Keratinocyte (primary cell): ENCODE data around the gene TEDC2. TPM values are rescaled to one million over a fixed set of nuclear protein-coding genes. Genes with fewer than 3 reads are reported as not detected.

Experiments
- DNase-seq: peaks from one replicate; pipeline ENCODE4 v3.0.0-alpha.2; 2011; ENCODE audit warnings: low read depth, missing footprints, low spot score
- FAIRE-seq: peaks from 2 replicates; lab custom pipeline; 2011; peaks lifted over from hg19 to GRCh38; lab: Jason Lieb, UNC
- H2AFZ ChIP-seq: 2 replicates; pipeline ENCODE4 v1.6.0; 2012; ENCODE audit warnings: low read length, control low read depth, inconsistent platforms; ENCODE audit not compliant: control insufficient read depth
- H3K27ac ChIP-seq: 2 replicates; pipeline ENCODE4 v1.5.1; 2011; ENCODE audit warnings: low read length; ENCODE audit not compliant: control insufficient read depth, insufficient read depth
- H3K27me3 ChIP-seq: 3 replicates; pipeline ENCODE4 v1.6.0; 2011; ENCODE audit warnings: low read length; ENCODE audit not compliant: control insufficient read depth, insufficient read depth; ENCODE audit errors: extremely low read depth
- H3K36me3 ChIP-seq, 2 experiments: 2 replicates in 1 of 2; 3 replicates in 1 of 2; pipeline ENCODE4 v1.5.1; 2011; ENCODE audit warnings: low read length in 2 of 2, mild to moderate bottlenecking in 1 of 2; ENCODE audit not compliant: control insufficient read depth in 2 of 2, insufficient read depth in 2 of 2; ENCODE audit errors: extremely low read depth in 1 of 2
- H3K4me1 ChIP-seq: 3 replicates; pipeline ENCODE4 v1.5.1; 2011; ENCODE audit warnings: low read length; ENCODE audit not compliant: control insufficient read depth, insufficient read depth; ENCODE audit errors: extremely low read depth
- H3K4me2 ChIP-seq: 3 replicates; pipeline ENCODE4 v1.6.0; 2011; ENCODE audit warnings: low read depth, low read length; ENCODE audit not compliant: control insufficient read depth, insufficient read depth; ENCODE audit errors: extremely low read depth
- H3K4me3 ChIP-seq, 3 experiments: fragments of 200-600 bp in 1 of 3; sonication (generic) in 1 of 3; 2 replicates in 2 of 3; 3 replicates in 1 of 3; pipeline ENCODE4 v1.5.1; 2011 to 2016; ENCODE audit warnings: low read length in 3 of 3, mild to moderate bottlenecking in 3 of 3, control low read depth in 2 of 3, inconsistent platforms in 1 of 3, low read depth in 1 of 3, mixed read lengths in 1 of 3, mixed run types in 1 of 3, moderate library complexity in 1 of 3; ENCODE audit not compliant: control insufficient read depth in 2 of 3, insufficient read depth in 2 of 3; ENCODE audit errors: extremely low read depth in 1 of 3
- H3K79me2 ChIP-seq: 2 replicates; pipeline ENCODE4 v1.6.0; 2012; ENCODE audit warnings: low read length; ENCODE audit not compliant: control insufficient read depth, insufficient read depth
- H3K9ac ChIP-seq: 3 replicates; pipeline ENCODE4 v1.6.0; 2011; ENCODE audit warnings: low read length; ENCODE audit not compliant: control insufficient read depth, insufficient read depth; ENCODE audit errors: extremely low read depth
- H3K9me1 ChIP-seq: 3 replicates; pipeline ENCODE4 v1.6.0; 2011; ENCODE audit warnings: low read length; ENCODE audit not compliant: control insufficient read depth, insufficient read depth; ENCODE audit errors: extremely low read depth
- H3K9me3 ChIP-seq: 2 replicates; pipeline ENCODE4 v1.5.1; 2012; ENCODE audit warnings: low read depth, low read length; ENCODE audit not compliant: control insufficient read depth
- H4K20me1 ChIP-seq: 3 replicates; pipeline ENCODE4 v1.6.0; 2011; ENCODE audit warnings: low read length; ENCODE audit not compliant: control insufficient read depth, insufficient read depth; ENCODE audit errors: extremely low read depth
- EZH2 ChIP-seq: IDR thresholded peaks from one replicate; pipeline ENCODE4 v1.6.1; 2012; ENCODE audit warnings: inconsistent platforms, mild to moderate bottlenecking, low read length, moderate library complexity
- dilution Hi-C: fragments of 300-500 bp; cut with MboI; formaldehyde crosslinking; loops from one replicate; pipeline ENCODE4 v1.7.0; 2020; ENCODE audit warnings: low sequenced_read_pairs; ENCODE audit not compliant: extremely low pct_ligation_motif_present
- polyA plus RNA-seq, 5 experiments: library from polyadenylated mRNA; depleted of rRNA in 3 of 5; stranded (reverse) in 3 of 5; stranded (forward) in 1 of 5; unstranded in 1 of 5; fragments of >200 nt; gene quantifications; 1 replicate in 1 of 5; 2 replicates in 3 of 5; 3 replicates in 1 of 5; pipeline versions ENCODE4 v1.2.1 to v1.2.3, GENCODE V29; 2011 to 2012; ENCODE audit warnings: missing spikeins in 2 of 5, low read depth in 1 of 5, low replicate concordance in 1 of 5
- TF ChIP-seq, protein P1 (sequence below), 3 experiments: IDR thresholded peaks in 1 of 3; conservative IDR thresholded peaks in 1 of 3; optimal IDR thresholded peaks in 1 of 3; 2 replicates in 2 of 3; 3 replicates in 1 of 3; pipeline versions ENCODE3 to v1.5.1; 2011; ENCODE audit warnings: low read length in 3 of 3, mild to moderate bottlenecking in 3 of 3, moderate library complexity in 2 of 3, control low read depth in 1 of 3, inconsistent platforms in 1 of 3; ENCODE audit not compliant: insufficient read depth in 2 of 3; ENCODE audit errors: extremely low read depth in 1 of 3

The TEDC2 gene
- polyA plus RNA-seq, 1 donor (not counting 4 experiments of a cell fraction or from before 2014, with no cell fraction given): 2.7 TPM

DNA sequence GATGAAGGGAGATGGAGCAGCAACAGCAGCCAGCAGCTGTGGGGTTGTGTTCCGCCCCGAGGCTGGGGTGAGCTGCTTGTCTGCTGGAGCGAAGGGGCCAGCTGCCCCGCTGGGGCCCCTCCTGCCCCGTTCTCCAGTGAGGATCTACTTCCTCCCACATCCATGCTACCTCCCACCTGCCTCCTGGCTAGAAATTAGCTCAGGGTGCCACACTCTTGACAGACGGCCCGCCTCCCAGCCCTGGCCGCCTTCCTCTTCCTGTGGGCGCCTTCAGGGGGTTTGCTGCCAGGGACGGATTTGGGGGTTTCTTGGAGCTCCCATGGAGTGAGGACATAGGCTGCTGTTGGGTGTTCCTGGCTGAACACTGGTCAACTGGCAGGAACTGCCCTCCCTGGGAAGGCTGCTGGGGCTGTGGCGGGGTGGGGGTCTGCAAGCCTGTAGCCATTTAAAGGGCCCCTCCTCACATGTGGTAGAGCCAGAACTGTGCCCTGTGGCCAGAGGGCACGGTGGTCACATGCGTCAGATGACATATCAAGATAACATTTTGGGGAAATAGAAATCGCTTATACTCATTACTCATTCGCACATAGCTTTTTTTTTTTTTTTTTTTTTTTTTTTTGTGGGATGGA lies 28.1 kb downstream of the TEDC2 start:
- DNase-seq (no peak), FAIRE-seq (no peak)
- H3K4me3 ChIP-seq: no peak overlapping the region
- no peaks in the 10 kb centered on the region for H3K36me3 ChIP-seq
- H3K9me3 ChIP-seq: no peaks in the 10 kb centered on the region
- dilution Hi-C loops: no loop called here
- no peak overlapping the region for H2AFZ ChIP-seq
- H4K20me1 ChIP-seq: peaks cover 3% of the 10 kb centered on the region
- H3K9me1 ChIP-seq: no peaks in the 10 kb centered on the region
- TF ChIP-seq EZH2: no peak
- TF ChIP-seq, protein P1, sequence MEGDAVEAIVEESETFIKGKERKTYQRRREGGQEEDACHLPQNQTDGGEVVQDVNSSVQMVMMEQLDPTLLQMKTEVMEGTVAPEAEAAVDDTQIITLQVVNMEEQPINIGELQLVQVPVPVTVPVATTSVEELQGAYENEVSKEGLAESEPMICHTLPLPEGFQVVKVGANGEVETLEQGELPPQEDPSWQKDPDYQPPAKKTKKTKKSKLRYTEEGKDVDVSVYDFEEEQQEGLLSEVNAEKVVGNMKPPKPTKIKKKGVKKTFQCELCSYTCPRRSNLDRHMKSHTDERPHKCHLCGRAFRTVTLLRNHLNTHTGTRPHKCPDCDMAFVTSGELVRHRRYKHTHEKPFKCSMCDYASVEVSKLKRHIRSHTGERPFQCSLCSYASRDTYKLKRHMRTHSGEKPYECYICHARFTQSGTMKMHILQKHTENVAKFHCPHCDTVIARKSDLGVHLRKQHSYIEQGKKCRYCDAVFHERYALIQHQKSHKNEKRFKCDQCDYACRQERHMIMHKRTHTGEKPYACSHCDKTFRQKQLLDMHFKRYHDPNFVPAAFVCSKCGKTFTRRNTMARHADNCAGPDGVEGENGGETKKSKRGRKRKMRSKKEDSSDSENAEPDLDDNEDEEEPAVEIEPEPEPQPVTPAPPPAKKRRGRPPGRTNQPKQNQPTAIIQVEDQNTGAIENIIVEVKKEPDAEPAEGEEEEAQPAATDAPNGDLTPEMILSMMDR (optimal IDR thresholded peaks at IDR 0.05 in 1 of 3, IDR thresholded peaks at IDR 0.05 in 1 of 3, conservative IDR thresholded peaks at IDR 0.05 in 1 of 3; ENCODE audit: extremely low read depth in 1 of 3, insufficient read depth in 2 of 3, low read length in 3 of 3): no peak
- H3K79me2 ChIP-seq: no peaks in the 10 kb centered on the region
- H3K9ac ChIP-seq: no peak overlapping the region
- H3K4me2 ChIP-seq: no peak overlapping the region
- no peak overlapping the region for H3K27ac ChIP-seq
- no peaks in the 10 kb centered on the region for H3K27me3 ChIP-seq
- peaks cover 3% of the 10 kb centered on the region for H3K4me1 ChIP-seq

DNA sequence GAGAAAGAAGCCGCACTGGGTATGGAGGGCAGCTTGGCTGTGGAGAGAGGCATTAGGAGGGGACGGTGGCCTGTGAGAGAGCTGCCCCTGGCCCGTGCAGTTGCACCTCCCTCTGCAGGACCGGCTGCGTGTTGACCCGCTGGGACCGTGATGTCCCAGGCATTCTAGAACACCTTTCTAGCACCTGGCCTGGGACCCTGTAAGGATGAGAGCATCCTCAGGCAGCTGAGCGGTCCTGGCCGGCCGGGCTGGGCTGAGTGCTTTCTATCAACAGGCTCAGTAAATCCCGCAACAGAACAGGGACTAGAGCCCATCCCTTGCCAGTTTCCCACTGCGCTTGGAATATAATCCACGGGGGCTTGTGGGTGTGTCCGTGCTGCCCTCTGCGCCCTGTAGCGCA lies 29.7 kb downstream of the TEDC2 start:
- Histone ChIP-seq H4K20me1 (peaks cover 3% of the 10 kb centered on the region), H3K9me1 (no peaks in the 10 kb centered on the region), H3K4me1 (peaks cover 3% of the 10 kb centered on the region), H3K36me3 (no peaks in the 10 kb centered on the region), H3K4me3 (no peak overlapping the region), H3K27me3 (no peaks in the 10 kb centered on the region), H3K27ac (no peak overlapping the region), H3K9me3 (no peaks in the 10 kb centered on the region), H3K4me2 (no peak overlapping the region), H3K79me2 (no peaks in the 10 kb centered on the region), H2AFZ (no peak overlapping the region), H3K9ac (no peak overlapping the region)
- TF ChIP-seq, protein P1 (optimal IDR thresholded peaks at IDR 0.05 in 1 of 3, IDR thresholded peaks at IDR 0.05 in 1 of 3, conservative IDR thresholded peaks at IDR 0.05 in 1 of 3; ENCODE audit: extremely low read depth in 1 of 3, insufficient read depth in 2 of 3, low read length in 3 of 3): no peak
- TF ChIP-seq EZH2: no peak
- dilution Hi-C loops: no loop called here
- no peak for DNase-seq
- no peak for FAIRE-seq
